Tibial artery (tissue), 4 donors: Measurements from ENCODE around the gene SATB2.

Experiments
- DNase-seq, 2 donors: peaks; one replicate each; pipeline ENCODE4 v3.0.0-alpha.2; 2019
- H3K27ac ChIP-seq, 2 donors: fragments of 200-600 bp; sonication (generic) in 1 of 2; 1 replicate in 1 of 2; 2 replicates in 1 of 2; pipeline ENCODE4 v1.5.1; 2018 to 2019; ENCODE audit warnings: mild to moderate bottlenecking in 1 of 2
- H3K27me3 ChIP-seq, 2 donors: fragments of 200-600 bp; sonication (generic) in 1 of 2; one replicate each; pipeline versions ENCODE4 v1.5.1 to v1.6.0; 2016 to 2019
- H3K36me3 ChIP-seq, 3 donors: fragments of 200-600 bp; sonication (generic) in 2 of 3; one replicate each; pipeline ENCODE4 v1.5.1; 2016 to 2019; ENCODE audit warnings: mild to moderate bottlenecking in 2 of 3
- H3K4me1 ChIP-seq, 4 donors: fragments of 200-600 bp; sonication (generic) in 2 of 4; 1 replicate in 3 of 4; 2 replicates in 1 of 4; pipeline ENCODE4 v1.5.1; 2016 to 2019
- H3K4me3 ChIP-seq, 2 donors: fragments of 200-600 bp; sonication (generic) in 1 of 2; 1 replicate in 1 of 2; 2 replicates in 1 of 2; pipeline ENCODE4 v1.5.1; 2018 to 2019; ENCODE audit warnings: mild to moderate bottlenecking in 2 of 2
- H3K9me3 ChIP-seq, 3 donors: fragments of 200-600 bp; sonication (generic) in 1 of 3; one replicate each; pipeline ENCODE4 v1.5.1; 2016 to 2019
- CTCF ChIP-seq, 2 experiments: fragments of 200-600 bp in 1 of 2; fragments of 450-650 bp in 1 of 2; IDR thresholded peaks; one replicate each; pipeline ENCODE4 v1.5.1; 2017 to 2019; ENCODE audit warnings: antibody characterized with exemption in 2 of 2, mild to moderate bottlenecking in 1 of 2, moderate library complexity in 1 of 2
- intact Hi-C: fragments of 100-400 bp; cut with DNase I; formaldehyde crosslinking; loops from one replicate; pipeline ENCODE4 v1.15.0; 2023; ENCODE audit warnings: low total_unique reads

SATB2 gene

GRCh38 chr2:199419428-199419827 is 38.3 kb downstream of the SATB2 start:
- no peak for DNase-seq
- Histone ChIP-seq H3K27me3 (no peaks in the 10 kb centered on the region), H3K36me3 (peaks cover 0 to under 1% (median 0%) of the 10 kb centered on the region in 3 donors), H3K4me1 (no peaks in the 10 kb centered on the region), H3K9me3 (no peaks in the 10 kb centered on the region), H3K27ac (no peak overlapping the region), H3K4me3 (no peak overlapping the region)
- no peak for TF ChIP-seq CTCF (IDR thresholded peaks at IDR 0.05)
- intact Hi-C loops = no loop called here

DNA sequence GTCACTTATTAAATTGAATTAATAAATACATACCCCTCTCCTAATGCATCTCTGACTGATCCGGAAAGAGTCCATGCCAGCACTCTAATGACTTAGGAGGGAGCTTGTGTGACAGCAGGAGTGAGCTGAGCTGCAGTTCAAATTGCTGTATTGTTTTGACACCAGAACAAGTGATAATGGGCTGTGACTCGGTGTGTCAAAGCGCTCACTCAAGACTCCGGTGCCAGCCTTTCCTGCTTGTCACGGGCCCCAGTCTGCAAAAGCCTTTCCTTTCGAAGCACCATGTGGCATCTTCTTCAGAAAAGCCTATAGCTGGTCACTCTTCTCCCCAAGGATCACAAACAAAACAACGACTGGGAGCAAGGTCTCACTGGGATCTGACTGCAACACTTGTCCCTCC is 43.3 kb downstream of the SATB2 start:
- TF ChIP-seq CTCF (IDR thresholded peaks at IDR 0.05) = no peak
- peaks cover 0 to 4% (median 0%) of the 10 kb centered on the region in 3 donors for H3K36me3 ChIP-seq
- H3K27me3 ChIP-seq = no peaks in the 10 kb centered on the region
- no peak overlapping the region for H3K27ac ChIP-seq
- intact Hi-C loops = no loop called here
- no peaks in the 10 kb centered on the region for H3K4me1 ChIP-seq
- DNase-seq = no peak
- no peak overlapping the region for H3K4me3 ChIP-seq
- H3K9me3 ChIP-seq = no peaks in the 10 kb centered on the region

DNA sequence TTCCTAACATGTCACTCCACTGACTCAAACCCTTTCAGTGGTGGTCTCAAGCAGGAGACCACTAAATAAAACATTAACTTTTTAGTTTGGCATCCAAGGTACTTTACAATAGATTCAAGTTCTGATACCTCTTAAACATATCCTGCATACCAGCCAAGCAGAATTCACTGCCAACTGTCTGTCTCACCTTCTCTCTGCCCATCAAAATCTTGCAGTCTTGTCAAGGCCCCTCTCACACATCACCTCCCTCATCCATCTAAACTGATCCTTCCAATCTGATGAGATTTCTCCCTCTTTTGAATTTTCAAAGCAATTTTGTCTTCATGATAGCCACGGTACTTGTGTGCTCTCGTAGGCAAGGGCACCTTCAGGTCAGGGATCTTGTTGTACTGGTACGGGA is 43.7 kb downstream of the SATB2 start:
- Histone ChIP-seq H3K4me1 (no peaks in the 10 kb centered on the region), H3K27ac (no peak overlapping the region), H3K9me3 (no peaks in the 10 kb centered on the region), H3K27me3 (no peaks in the 10 kb centered on the region), H3K36me3 (peaks cover 0 to 4% (median 0%) of the 10 kb centered on the region in 3 donors), H3K4me3 (no peak overlapping the region)
- TF ChIP-seq CTCF (IDR thresholded peaks at IDR 0.05) = no peak
- no peak for DNase-seq
- intact Hi-C loops = no loop called here

GRCh38 chr2:199409759-199410529 is 47.8 kb downstream of the SATB2 start:
- Histone ChIP-seq H3K27ac (no peak overlapping the region), H3K36me3 (peaks cover 0 to 4% (median 0%) of the 10 kb centered on the region in 3 donors), H3K27me3 (no peaks in the 10 kb centered on the region), H3K4me1 (no peaks in the 10 kb centered on the region), H3K9me3 (no peaks in the 10 kb centered on the region), H3K4me3 (no peak overlapping the region)
- no peak for DNase-seq
- no peak for TF ChIP-seq CTCF (IDR thresholded peaks at IDR 0.05)
- intact Hi-C loops = no loop called here

GRCh38 chr2:199407421-199407820 is 50.3 kb downstream of the SATB2 start:
- no peak for TF ChIP-seq CTCF (IDR thresholded peaks at IDR 0.05)
- H3K9me3 ChIP-seq = no peaks in the 10 kb centered on the region
- intact Hi-C loops = no loop called here
- DNase-seq = no peak
- no peaks in the 10 kb centered on the region for H3K36me3 ChIP-seq
- H3K27ac ChIP-seq = no peak overlapping the region
- no peaks in the 10 kb centered on the region for H3K4me1 ChIP-seq
- no peak overlapping the region for H3K4me3 ChIP-seq
- H3K27me3 ChIP-seq = no peaks in the 10 kb centered on the region
